KBM-7 (cell line): ENCODE measurements around the gene CAND2.
"Not testable (repeated sequence)": the region's sequence is repeated elsewhere in the genome, so short reads cannot be mapped to it uniquely, and the experiment has no call there.

Experiments
- DNase-seq: peaks from one replicate; pipeline ENCODE4 v3.0.0-alpha.2; 2015
- in situ Hi-C: fragments of 300-500 bp; cut with MboI; formaldehyde crosslinking; loops from 2 replicates; pipeline ENCODE4 v1.14.3; 2020; ENCODE audit warnings: low sequenced_read_pairs, low pct_unique_long_range_greater_than_20kb, mixed read lengths

CAND2 gene

GRCh38 chr3:12840591-12841148 is 44.2 kb downstream of the CAND2 start:
- in situ Hi-C loops = no loop called here
- DNase-seq = no peak

GRCh38 chr3:12841149-12841969 is 44.9 kb downstream of the CAND2 start, which contains the start of gene RPL32:
TSS of gene RPL32 (minus strand) at chr3:12841565. CDS start at chr3:12840237, 1,328 bp downstream.
- in situ Hi-C loops = no loop called here
- DNase-seq = peak; percentile 96

GRCh38 chr3:12841970-12842328 is 45.5 kb downstream of the CAND2 start:
- in situ Hi-C loops = no loop called here
- DNase-seq = no peak

- in situ Hi-C loops = no loop called here
- DNase-seq = no peak
Observed at GRCh38 chr3:12842469-12842868, 46.0 kb downstream of the CAND2 start.

GRCh38 chr3:12845811-12846210 is 49.3 kb downstream of the CAND2 start:
- no peak for DNase-seq
- in situ Hi-C loops = no loop called here

- DNase-seq = no peak
- in situ Hi-C loops = no loop called here
Observed at GRCh38 chr3:12852201-12852600, 55.7 kb downstream of the CAND2 start.

- in situ Hi-C loops, DNase-seq: not testable (repeated sequence)
Observed at GRCh38 chr3:12853847-12854246, 57.4 kb downstream of the CAND2 start.

- in situ Hi-C loops = no loop called here
- DNase-seq = no peak
Observed at GRCh38 chr3:12854565-12854964, 58.1 kb downstream of the CAND2 start.

- in situ Hi-C loops = no loop called here
- DNase-seq = no peak
Observed at GRCh38 chr3:12856626-12857025, 60.1 kb downstream of the CAND2 start.

- no peak for DNase-seq
- in situ Hi-C loops = no loop called here
Observed at GRCh38 chr3:12859840-12860239, 63.4 kb downstream of the CAND2 start.

- DNase-seq = no peak
- in situ Hi-C loops = no loop called here
Observed at GRCh38 chr3:12861611-12862010, 65.1 kb downstream of the CAND2 start.

GRCh38 chr3:12862387-12862786 is 65.9 kb downstream of the CAND2 start:
- DNase-seq = no peak
- in situ Hi-C loops = no loop called here

- in situ Hi-C loops = no loop called here
- DNase-seq = no peak
Observed at GRCh38 chr3:12865271-12865670, 68.8 kb downstream of the CAND2 start.

- in situ Hi-C loops = no loop called here
- DNase-seq = no peak
Observed at GRCh38 chr3:12866836-12867235, 70.4 kb downstream of the CAND2 start.

GRCh38 chr3:12868039-12869034 is 71.9 kb downstream of the CAND2 start:
- peak; percentile 78 for DNase-seq
- in situ Hi-C loops = no loop called here

- in situ Hi-C loops = no loop called here
- no peak for DNase-seq
Observed at GRCh38 chr3:12869035-12869621, 72.6 kb downstream of the CAND2 start.

GRCh38 chr3:12870942-12871341 is 74.5 kb downstream of the CAND2 start:
- in situ Hi-C loops = no loop called here
- peak; percentile 13 for DNase-seq

GRCh38 chr3:12871404-12871983 is 75.0 kb downstream of the CAND2 start:
- DNase-seq = no peak
- in situ Hi-C loops = no loop called here
